HCT116 (cell line): Measurements from ENCODE around the gene OR6B3. TPM values are rescaled to one million over a fixed set of nuclear protein-coding genes. Genes with fewer than 3 reads are reported as not detected.

Experiments
- ATAC-seq: fragments of 200-7000 bp; cut with Tn5 transposase; 2 replicates; pipeline ENCODE4 v1.9.1; 2020; ENCODE audit warnings: mild to moderate bottlenecking, moderate library complexity
- BruUV-seq: library from RNA; stranded (reverse); fragments of 400-500 nt; replicated peaks from 2 replicates; lab custom pipeline; 2021; lab: Mats Ljungman, UMichigan
- CTCF ChIA-PET: fragments of 300-600 bp; sonication (Branson Sonifier 250); formaldehyde crosslinking; loops from one replicate; lab custom pipeline; 2021; ENCODE audit warnings: antibody characterized with exemption; lab: Charles Lee
- POLR2A ChIA-PET: fragments of 300-600, 350-600 bp; sonication (Branson Sonifier 250); formaldehyde crosslinking; loops from one replicate; lab custom pipeline; 2021; ENCODE audit warnings: antibody characterized with exemption; lab: Charles Lee
- RAD21 ChIA-PET, 2 experiments: fragments of 300-600 bp; sonication (Branson Sonifier 250); formaldehyde crosslinking; loops; one replicate each; lab custom pipeline; 2023; ENCODE audit warnings: low total read pairs in 2 of 2; ENCODE audit not compliant: uncharacterized antibody in 2 of 2, unreplicated experiment in 2 of 2, low non-redundant PET in 1 of 2; lab: Charles Lee
- DNase-seq: peaks from one replicate; pipeline ENCODE4 v3.0.0-alpha.2; 2010; ENCODE audit warnings: low read depth, low spot score
- H2AFZ ChIP-seq: fragments of 200-600 bp; shearing (Covaris generic), sonication (generic); 2 replicates; pipeline ENCODE4 v1.6.1; 2017; ENCODE audit warnings: low read depth, mixed run types, mixed read lengths, antibody characterized with exemption, low read length; ENCODE audit not compliant: poor library complexity, severe bottlenecking
- H3K27ac ChIP-seq: 2 replicates; pipeline ENCODE4 v1.5.1; 2012; ENCODE audit warnings: low read depth, low read length
- H3K27me3 ChIP-seq: fragments of 200-600 bp; sonication (generic); 2 replicates; pipeline ENCODE4 v1.6.1; 2016; ENCODE audit warnings: mixed run types, low read length, mixed read lengths; ENCODE audit not compliant: insufficient read depth
- H3K36me3 ChIP-seq, 2 experiments: fragments of 200-500 bp in 1 of 2; fragments of 200-600 bp in 1 of 2; sonication (Bioruptor generic) in 1 of 2; sonication (generic) in 1 of 2; 2 replicates each; pipeline versions ENCODE4 v1.5.1 to v1.6.1; 2014 to 2016; ENCODE audit warnings: low read length in 2 of 2, inconsistent platforms in 1 of 2, mixed read lengths in 1 of 2, mixed run types in 1 of 2; ENCODE audit not compliant: insufficient read depth in 2 of 2, control insufficient read depth in 1 of 2
- H3K4me1 ChIP-seq, 2 experiments: fragments of 200-600 bp in 1 of 2; sonication (generic) in 1 of 2; 2 replicates each; pipeline versions ENCODE4 v1.5.1 to v1.6.1; 2012 to 2017; ENCODE audit warnings: low read length in 2 of 2, inconsistent platforms in 1 of 2, mild to moderate bottlenecking in 1 of 2, mixed read lengths in 1 of 2, mixed run types in 1 of 2, moderate library complexity in 1 of 2; ENCODE audit not compliant: insufficient read depth in 2 of 2, control insufficient read depth in 1 of 2
- H3K4me2 ChIP-seq: fragments of 200-600 bp; sonication (generic); 2 replicates; pipeline ENCODE4 v1.6.1; 2017; ENCODE audit warnings: mixed run types, low read length, mixed read lengths
- H3K4me3 ChIP-seq, 2 experiments: fragments of 200-600 bp in 1 of 2; sonication (generic) in 1 of 2; replicated peaks in 1 of 2; 2 replicates each; pipeline ENCODE4 v1.5.1; 2011 to 2016; ENCODE audit warnings: low read length in 2 of 2, control low read depth in 1 of 2, low read depth in 1 of 2, mild to moderate bottlenecking in 1 of 2, mixed read lengths in 1 of 2, mixed run types in 1 of 2
- H3K79me2 ChIP-seq: fragments of 200-600 bp; sonication (generic); 2 replicates; pipeline ENCODE4 v1.6.1; 2017; ENCODE audit warnings: mild to moderate bottlenecking, mixed run types, low read length, moderate library complexity, mixed read lengths; ENCODE audit not compliant: insufficient read depth
- H3K9ac ChIP-seq: fragments of 200-600 bp; sonication (generic); 2 replicates; pipeline ENCODE4 v1.6.1; 2016; ENCODE audit warnings: low read length, mixed read lengths
- H3K9me2 ChIP-seq: fragments of 200-600 bp; sonication (generic), shearing (Covaris generic); 2 replicates; pipeline ENCODE4 v1.6.1; 2017; ENCODE audit warnings: mixed run types, mild to moderate bottlenecking, moderate library complexity; ENCODE audit not compliant: insufficient read depth
- H3K9me3 ChIP-seq, 2 experiments: fragments of 200-500 bp in 1 of 2; fragments of 200-600 bp in 1 of 2; sonication (Bioruptor generic) in 1 of 2; sonication (generic) in 1 of 2; 2 replicates each; pipeline ENCODE4 v1.6.1; 2014 to 2017; ENCODE audit warnings: low read length in 2 of 2, mixed read lengths in 2 of 2, inconsistent platforms in 1 of 2, low read depth in 1 of 2, mild to moderate bottlenecking in 1 of 2, mixed run types in 1 of 2, moderate library complexity in 1 of 2; ENCODE audit not compliant: control insufficient read depth in 1 of 2, insufficient read depth in 1 of 2
- H4K20me1 ChIP-seq: fragments of 200-600 bp; sonication (generic), shearing (Covaris generic); 2 replicates; pipeline ENCODE4 v1.6.1; 2017; ENCODE audit warnings: mixed run types, mild to moderate bottlenecking, moderate library complexity; ENCODE audit not compliant: insufficient read depth
- ATF3 ChIP-seq: IDR thresholded peaks from 2 replicates; pipeline ENCODE4 v1.6.1; 2012
- POLR2AphosphoS5 ChIP-seq: IDR thresholded peaks from 2 replicates; pipeline ENCODE4 v1.6.1; 2011; ENCODE audit warnings: mild to moderate bottlenecking, low read depth, low read length, moderate library complexity
- SIN3A ChIP-seq: IDR thresholded peaks from 2 replicates; pipeline ENCODE4 v1.6.1; 2012; ENCODE audit warnings: low read depth
- SRF ChIP-seq: IDR thresholded peaks from 2 replicates; pipeline ENCODE4 v1.6.1; 2012; ENCODE audit warnings: low read depth
- ZBTB33 ChIP-seq: IDR thresholded peaks from 2 replicates; pipeline ENCODE4 v1.6.1; 2011; ENCODE audit warnings: mild to moderate bottlenecking, low read length, moderate library complexity; ENCODE audit not compliant: insufficient replicate concordance; ENCODE audit errors: extremely low read depth
- ZFX ChIP-seq: fragments of 450-650 bp; IDR thresholded peaks from 2 replicates; pipeline ENCODE4 v1.6.1; 2017
- ZNF274 ChIP-seq: fragments of 200-500 bp; sonication (Bioruptor generic); IDR thresholded peaks from 2 replicates; pipeline ENCODE4 v1.6.1; 2014; ENCODE audit warnings: mild to moderate bottlenecking, low read depth, low read length, inconsistent platforms
- intact Hi-C: fragments of 100-400 bp; cut with micrococcal nuclease; formaldehyde crosslinking; loops from 2 replicates; pipeline ENCODE4 v1.10.0; 2022
- total RNA-seq: library from RNA; stranded (reverse); gene quantifications from one replicate; pipeline ENCODE4 v1.2.1, GENCODE V29; 2021; ENCODE audit not compliant: unreplicated experiment
- TF ChIP-seq, protein P1 (sequence below): IDR thresholded peaks from 2 replicates; pipeline ENCODE4 v1.6.1; 2012; ENCODE audit warnings: low read depth

The OR6B3 gene
- total RNA-seq, 1 experiment from 2014 or later, result not detected

DNA sequence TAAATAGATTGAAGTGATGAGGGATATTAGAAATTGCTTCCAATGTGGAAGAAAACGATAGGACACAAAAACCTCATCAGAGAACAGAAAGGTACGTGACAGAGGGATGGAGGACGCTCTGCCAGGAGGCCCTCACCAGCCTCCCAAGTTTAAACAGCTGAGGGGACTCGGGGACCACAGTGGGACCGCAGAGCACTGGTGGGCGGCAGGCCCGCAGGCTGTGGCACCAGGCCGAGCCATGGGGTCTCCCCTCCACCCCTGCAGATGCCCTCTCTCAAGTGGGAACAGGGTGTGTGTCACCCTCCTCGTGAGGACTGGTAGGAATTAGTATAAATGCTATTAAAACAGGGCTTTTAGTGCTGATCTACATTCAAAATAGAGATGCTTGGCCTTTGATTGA is 39.0 kb downstream of the OR6B3 start:
- no peaks in the 10 kb centered on the region for H3K9me2 ChIP-seq
- RAD21 ChIA-PET, result no interaction called here
- H3K9me3 ChIP-seq, result no peaks in the 10 kb centered on the region
- H3K4me1 ChIP-seq, result no peaks in the 10 kb centered on the region
- H2AFZ ChIP-seq, result no peak overlapping the region
- POLR2A ChIA-PET, result no interaction called here
- H4K20me1 ChIP-seq, result peaks cover 7% of the 10 kb centered on the region; the same call in 1 of the 2 replicates
- DNase-seq, result no peak
- no peak overlapping the region for H3K9ac ChIP-seq
- intact Hi-C loops, result no loop called here
- H3K4me2 ChIP-seq, result no peak overlapping the region
- H3K36me3 ChIP-seq, result peaks cover 62% of the 10 kb centered on the region in 2 experiments
- ATAC-seq, result no peak
- TF ChIP-seq ZNF274, result no peak
- no peak for TF ChIP-seq ZFX
- no peak for TF ChIP-seq ATF3
- no peak for TF ChIP-seq POLR2AphosphoS5
- no peak for TF ChIP-seq SRF
- TF ChIP-seq SIN3A, result no peak
- TF ChIP-seq, protein P1, sequence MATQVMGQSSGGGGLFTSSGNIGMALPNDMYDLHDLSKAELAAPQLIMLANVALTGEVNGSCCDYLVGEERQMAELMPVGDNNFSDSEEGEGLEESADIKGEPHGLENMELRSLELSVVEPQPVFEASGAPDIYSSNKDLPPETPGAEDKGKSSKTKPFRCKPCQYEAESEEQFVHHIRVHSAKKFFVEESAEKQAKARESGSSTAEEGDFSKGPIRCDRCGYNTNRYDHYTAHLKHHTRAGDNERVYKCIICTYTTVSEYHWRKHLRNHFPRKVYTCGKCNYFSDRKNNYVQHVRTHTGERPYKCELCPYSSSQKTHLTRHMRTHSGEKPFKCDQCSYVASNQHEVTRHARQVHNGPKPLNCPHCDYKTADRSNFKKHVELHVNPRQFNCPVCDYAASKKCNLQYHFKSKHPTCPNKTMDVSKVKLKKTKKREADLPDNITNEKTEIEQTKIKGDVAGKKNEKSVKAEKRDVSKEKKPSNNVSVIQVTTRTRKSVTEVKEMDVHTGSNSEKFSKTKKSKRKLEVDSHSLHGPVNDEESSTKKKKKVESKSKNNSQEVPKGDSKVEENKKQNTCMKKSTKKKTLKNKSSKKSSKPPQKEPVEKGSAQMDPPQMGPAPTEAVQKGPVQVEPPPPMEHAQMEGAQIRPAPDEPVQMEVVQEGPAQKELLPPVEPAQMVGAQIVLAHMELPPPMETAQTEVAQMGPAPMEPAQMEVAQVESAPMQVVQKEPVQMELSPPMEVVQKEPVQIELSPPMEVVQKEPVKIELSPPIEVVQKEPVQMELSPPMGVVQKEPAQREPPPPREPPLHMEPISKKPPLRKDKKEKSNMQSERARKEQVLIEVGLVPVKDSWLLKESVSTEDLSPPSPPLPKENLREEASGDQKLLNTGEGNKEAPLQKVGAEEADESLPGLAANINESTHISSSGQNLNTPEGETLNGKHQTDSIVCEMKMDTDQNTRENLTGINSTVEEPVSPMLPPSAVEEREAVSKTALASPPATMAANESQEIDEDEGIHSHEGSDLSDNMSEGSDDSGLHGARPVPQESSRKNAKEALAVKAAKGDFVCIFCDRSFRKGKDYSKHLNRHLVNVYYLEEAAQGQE, result no peak
- TF ChIP-seq ZBTB33, result no peak
- CTCF ChIA-PET, result interaction anchor here (1.2 kb wide), 1 partner anchor 47 kb away, joined by 3 read pairs; no protein-coding TSS in a partner anchor
- no peak overlapping the region for H3K4me3 ChIP-seq
- peaks cover 30% of the 10 kb centered on the region for H3K79me2 ChIP-seq
- no peak overlapping the region for H3K27ac ChIP-seq
- H3K27me3 ChIP-seq, result no peaks in the 10 kb centered on the region
- BruUV-seq, result no TSS peak
